Stimulated activated CD4-positive, alpha-beta T cell treated with anti-CD3 and anti-CD28 coated beads, TNF-alpha, amount 100 ng/mL, for 4 hours (primary cell): ENCODE results near the gene PPP6R2.

Experiments
- DNase-seq, 3 experiments: peaks; one replicate each; pipeline ENCODE4 v3.0.0-alpha.2; 2020; ENCODE audit warnings: low read depth in 3 of 3

Gene PPP6R2, protein sequence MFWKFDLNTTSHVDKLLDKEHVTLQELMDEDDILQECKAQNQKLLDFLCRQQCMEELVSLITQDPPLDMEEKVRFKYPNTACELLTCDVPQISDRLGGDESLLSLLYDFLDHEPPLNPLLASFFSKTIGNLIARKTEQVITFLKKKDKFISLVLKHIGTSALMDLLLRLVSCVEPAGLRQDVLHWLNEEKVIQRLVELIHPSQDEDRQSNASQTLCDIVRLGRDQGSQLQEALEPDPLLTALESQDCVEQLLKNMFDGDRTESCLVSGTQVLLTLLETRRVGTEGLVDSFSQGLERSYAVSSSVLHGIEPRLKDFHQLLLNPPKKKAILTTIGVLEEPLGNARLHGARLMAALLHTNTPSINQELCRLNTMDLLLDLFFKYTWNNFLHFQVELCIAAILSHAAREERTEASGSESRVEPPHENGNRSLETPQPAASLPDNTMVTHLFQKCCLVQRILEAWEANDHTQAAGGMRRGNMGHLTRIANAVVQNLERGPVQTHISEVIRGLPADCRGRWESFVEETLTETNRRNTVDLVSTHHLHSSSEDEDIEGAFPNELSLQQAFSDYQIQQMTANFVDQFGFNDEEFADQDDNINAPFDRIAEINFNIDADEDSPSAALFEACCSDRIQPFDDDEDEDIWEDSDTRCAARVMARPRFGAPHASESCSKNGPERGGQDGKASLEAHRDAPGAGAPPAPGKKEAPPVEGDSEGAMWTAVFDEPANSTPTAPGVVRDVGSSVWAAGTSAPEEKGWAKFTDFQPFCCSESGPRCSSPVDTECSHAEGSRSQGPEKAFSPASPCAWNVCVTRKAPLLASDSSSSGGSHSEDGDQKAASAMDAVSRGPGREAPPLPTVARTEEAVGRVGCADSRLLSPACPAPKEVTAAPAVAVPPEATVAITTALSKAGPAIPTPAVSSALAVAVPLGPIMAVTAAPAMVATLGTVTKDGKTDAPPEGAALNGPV

DNA sequence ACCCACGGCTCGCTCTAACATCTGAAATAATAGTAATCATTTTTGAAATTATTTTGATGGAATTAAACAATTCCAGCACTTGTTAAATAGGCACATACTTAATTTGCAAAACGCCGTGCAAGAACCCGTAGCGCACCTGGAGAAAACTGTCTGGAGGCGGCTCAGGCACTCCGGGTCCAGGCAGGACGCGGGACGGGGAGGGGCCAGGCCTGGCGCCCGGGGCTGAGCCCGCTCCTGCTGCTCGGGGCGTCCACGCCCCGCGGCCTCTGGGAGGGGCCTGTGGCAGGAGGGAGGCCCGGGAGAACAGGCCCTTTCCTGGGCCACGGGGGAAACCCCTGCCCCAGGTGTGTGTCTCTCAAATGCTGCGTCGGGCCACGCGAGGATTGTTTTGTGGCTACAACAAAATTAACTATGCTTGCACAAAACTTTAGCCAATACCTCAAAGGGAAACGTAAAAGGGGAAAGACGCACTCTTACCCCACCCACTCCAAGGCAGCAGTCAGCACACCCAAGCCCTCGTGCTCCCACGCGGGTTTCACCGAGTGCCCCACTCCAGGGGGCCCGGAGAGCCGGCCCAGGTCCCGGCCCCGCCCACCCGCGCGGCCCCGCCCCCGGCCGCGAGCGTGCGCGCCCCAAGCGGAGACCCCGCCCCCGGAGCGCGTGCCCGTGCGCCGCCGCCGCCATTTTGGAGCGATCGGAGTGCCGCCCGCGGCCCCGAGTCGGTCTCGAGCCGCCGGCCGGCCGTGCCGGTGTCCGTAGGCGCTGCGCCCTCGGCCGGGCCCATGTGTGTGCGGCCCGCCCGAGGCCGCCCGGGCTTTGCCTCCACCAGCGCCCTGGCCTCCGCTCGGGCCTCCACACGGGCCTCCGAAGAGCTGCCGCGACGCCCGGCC is at the start of gene PPP6R2:
TSS of gene PPP6R2 (plus strand) at position 677 of the 890 bp plus-strand sequence. CDS start 50,582 bp downstream, outside the sequence.
- DNase-seq = peak; percentile 84 to 95 (median 87)

DNA sequence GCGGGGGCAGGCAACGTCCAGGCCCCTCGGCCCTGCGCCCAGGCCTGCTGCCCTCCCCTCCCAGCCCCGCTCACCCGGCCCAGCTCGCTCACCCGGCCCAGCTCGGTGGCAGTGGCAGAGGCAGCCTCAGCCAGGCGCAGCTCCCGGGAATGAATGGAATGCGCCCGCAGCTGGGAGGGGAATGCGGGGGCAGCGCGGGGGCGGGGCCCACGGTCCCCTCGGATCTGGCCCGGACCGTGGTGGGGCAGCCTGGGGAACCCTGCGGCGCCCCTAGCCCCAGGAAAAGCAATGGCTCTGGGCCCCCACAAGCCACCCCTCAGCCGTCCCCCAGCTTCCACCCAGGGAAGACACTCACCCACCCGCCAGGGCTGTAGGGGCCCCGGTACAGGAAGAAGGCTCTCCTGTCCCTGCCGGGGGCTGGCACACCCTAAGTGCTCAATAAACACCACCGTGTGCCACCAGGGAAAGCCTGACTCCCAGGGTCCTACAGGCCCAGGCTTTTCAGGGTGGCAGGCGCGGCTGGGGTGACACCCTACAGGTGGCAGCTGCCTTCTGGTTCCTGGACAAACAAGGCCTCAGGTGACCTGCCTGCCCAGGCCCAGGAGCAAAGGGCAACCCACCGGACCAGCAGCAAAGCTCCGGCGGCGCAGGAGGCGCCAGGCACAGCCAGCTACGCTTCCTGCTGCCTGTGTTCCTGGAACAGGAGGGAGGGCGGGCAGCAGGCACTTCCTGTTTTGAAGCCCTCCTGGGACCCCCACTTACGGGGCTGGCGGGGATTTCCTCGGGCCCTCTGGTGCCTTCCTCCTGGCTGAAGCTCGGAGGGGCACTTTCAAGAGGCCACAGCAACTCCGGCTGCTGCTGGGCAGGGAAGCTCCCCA is 49.4 kb upstream of the PPP6R2 start:
- DNase-seq = no peak

DNA sequence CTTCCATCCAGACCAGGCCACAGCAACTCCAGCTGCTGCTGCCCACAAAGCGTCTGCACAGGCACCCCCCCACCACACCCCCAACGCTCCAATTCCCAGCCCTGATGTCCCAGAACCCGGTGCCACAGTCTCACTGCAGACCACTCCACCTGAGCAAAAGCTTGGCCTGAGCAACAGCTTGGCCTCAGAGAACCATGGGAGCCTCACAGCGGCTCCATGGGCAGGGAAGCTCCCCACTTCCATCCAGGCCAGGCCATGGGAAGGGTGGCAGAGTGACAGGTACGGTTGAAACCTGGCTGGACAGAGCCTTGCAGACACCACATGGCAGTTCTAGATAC is 48.8 kb upstream of the PPP6R2 start:
- no peak for DNase-seq

DNA sequence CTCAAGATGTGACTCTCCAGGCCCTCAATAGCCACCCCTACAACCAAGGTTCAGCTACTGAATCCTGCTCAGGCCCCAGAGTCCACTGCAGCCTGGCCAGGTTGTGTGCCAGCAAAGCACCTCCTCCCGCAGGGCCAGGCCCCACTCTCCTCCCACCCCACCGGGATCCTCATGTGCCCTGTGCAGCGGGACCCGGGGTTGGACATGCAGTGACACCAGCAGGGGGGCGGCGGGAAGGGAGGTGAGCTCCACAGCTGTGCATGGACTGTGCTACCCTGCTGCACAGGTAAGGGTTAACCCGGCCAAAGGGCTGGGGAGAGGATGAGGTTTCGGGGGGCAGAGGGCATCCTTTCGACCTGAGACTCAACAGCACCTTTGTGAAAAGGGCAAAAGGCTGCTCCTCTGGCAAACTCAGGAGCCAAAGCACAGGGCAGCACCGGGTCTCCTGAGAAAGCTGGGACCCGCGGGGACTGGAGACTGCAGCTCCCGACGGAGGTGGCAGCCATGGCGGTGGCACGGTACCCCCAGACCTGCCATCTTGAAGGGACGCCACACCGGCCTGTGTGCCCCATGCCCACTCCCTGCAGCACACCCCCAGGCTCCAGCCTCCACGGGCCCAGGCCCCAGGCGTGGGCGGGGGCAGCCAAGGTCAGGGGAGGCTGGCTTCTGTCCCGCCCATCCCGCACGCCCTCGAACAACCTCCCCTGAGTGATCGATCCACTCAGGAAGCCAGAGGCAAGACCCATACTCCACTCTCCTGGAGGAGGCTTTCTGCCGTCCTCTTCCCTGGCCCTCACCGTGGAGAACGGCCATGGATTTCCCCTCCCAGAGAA is 46.3 kb upstream of the PPP6R2 start:
- no peak for DNase-seq

DNA sequence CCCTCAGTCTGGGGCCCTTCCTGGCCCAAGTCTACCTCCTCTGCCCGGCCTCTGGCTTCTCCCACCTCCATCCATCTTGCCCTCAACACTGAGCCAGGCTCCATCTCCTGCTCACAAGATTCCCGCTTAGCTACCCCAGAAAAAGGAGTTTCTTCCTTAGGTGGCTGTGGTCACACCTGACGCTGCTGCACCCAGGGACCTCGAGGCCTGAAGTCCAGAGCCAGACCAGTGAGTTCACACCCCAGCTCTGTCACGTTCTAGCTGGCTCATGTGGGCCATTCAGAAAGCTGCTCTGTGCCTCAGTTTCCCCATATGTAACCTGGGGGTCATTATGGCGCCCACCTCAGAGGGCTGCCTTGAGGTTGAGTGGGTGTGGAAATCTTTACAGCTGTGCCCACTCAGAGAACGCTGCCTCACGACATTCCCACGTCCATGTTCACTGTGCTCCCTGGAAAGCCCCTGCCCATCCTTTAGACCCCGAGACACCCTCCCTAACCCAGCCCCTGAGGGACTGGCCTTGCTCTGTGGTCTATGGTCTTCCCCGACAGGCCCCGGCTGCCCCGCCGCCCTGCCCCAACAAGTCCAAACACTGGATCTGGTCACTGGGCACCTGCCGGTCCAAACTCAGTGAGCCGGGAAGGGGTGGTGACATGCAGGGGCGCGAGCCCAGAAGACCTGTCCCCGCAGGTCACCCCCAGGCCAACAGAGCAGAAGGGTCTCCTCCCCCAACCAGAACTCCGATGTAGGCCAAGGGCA is 45.4 kb upstream of the PPP6R2 start:
- DNase-seq = no peak

DNA sequence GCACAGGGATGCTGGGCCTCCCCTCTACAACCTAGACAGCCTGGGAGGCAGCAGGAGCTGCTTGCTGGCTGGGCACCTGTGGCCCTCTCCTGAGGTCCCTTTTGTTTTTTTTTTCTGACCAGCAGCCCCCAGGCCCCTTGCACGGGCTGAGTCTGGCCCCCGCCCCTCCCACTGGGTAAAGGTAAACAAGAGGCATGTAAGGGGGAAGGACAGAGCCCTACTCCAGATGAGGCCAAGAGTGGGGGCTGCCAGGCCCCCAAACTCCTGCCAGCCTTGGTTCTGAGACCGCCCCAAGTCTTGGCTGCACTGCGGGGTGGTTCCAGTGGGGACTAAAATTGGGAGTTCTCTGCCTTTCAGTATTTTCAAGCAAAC is 44.9 kb upstream of the PPP6R2 start:
- DNase-seq = no peak

DNA sequence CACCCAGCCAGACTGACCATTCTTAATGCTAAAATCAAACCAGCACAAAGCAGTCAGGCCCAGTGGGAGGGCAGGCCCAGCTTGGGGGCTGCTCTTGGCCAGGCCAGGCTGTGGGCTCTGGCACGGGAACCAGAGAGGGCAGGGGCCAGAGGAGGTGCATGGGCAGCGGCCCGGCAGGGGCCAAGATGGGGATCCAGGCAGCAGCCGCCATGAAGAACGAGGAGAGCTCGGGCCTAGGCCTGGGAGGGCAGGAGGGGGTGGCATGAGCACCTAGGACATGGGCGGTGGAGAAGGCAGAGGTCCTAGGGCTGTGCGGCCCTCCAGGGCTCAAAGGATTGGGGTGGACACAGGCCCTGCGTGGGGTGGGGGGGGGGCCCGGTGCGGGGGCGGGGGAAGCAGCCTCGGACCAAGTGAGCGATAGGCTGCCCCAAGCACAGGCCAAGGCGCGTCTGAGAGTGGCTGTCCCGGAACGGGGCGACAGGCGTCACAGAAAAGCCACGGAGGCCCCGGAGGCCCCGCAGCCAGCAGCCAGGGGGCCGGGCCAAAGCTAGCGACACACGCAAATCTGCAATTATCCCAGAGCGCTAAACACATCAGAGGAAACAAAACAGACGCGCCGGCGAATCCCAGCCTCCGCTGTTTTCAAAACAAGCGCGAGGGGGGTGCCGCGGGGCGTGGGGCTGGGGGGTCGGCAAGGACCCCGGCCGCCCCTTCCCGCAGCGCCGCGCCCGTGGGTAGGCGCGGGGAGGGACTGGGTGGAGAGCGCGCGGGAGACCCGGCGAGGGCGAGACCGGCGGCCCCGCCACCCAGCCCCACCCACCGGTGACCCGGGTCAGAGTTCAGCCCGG is 44.0 kb upstream of the PPP6R2 start:
- DNase-seq = no peak

DNA sequence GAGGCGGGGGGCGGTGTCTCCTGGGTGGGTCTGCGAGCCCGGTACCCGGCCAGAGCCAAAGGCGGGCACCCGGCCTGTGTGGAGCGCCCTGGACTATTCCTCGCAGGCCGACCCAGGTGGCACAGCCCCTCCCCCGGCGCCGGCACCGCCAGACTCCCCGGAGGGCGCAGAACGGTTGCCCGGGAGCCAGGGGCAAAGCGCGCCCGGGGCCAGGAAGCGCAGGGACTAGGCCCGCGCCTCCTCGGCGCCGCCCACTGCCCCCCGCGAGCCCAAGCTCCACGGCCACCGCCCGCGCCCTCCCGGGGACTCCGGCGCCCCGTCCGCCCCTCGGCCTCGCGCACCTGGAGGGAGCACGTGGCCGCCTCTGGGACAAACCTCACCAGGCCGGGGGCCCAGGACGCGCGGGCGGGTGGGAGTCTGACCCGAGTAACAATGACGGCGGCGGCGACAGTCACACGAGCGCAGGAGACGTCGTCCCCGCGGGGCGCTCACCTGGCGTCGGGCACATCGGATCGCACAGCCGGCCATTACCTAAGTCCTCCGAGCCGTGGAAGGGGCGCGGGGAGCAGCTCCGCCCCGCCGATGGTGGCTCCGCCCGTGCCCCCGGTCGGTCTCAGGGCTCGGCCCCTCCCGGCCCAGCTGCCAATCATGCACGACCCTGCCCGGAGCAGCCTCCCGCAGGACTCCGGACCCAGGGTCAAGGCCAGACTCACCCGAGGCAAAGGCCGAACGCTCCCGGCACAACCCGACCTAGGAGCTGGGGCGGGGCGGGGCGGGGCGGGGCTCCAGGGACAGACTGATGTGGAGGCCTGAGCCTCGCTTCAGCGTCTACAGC is 43.1 kb upstream of the PPP6R2 start:
- DNase-seq = no peak

DNA sequence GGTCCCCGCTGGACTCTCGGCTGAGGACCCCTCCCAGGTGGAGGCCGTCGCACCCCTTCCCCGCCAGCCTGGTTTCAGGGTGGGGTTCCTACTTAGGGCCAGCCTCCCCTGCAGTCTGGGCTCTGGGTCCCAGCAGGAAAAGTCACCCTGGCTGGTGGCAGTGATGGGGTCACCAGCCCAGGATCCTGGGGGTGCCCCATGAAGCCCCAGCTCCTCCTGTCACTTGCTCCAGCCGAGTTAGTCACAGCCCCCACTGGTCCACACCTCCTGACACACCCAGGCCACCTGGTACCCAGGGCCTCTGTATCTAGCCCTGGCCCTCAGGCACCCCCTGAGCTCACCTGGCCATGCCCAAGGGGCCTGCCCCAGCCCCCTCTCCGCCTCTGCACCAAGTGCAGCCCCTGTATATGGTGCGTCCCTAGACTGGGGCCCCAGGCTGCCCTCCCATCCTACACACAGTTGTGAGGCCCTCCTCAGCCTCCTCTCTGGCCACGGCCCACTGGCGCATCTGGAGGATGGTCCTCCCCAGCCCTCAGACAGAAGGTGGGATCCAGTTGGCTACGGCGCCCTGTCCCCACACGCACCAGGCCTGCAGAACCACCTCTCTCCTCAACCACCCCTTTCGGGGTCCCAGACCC is 42.4 kb upstream of the PPP6R2 start:
- no peak for DNase-seq

DNA sequence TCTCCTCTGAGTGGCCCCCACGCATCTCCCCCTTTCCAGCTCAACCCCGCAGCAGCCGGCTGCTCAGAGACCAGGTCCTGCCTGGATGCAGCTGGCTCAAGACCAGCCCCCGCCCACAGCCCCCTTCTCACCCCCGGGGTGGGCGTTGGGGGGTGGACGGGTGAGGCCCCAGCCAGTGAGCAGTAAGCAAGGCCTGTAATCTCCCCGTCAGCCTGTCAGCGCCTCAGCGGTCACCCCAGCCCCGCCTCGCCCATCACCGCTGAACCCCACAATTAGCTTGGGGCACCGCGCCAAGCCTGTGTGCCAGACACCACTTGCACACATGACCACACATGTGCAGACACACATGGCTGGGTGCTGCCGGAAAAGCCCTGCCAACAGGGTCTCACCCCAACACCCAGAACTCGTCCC is 41.5 kb upstream of the PPP6R2 start:
- DNase-seq = no peak

DNA sequence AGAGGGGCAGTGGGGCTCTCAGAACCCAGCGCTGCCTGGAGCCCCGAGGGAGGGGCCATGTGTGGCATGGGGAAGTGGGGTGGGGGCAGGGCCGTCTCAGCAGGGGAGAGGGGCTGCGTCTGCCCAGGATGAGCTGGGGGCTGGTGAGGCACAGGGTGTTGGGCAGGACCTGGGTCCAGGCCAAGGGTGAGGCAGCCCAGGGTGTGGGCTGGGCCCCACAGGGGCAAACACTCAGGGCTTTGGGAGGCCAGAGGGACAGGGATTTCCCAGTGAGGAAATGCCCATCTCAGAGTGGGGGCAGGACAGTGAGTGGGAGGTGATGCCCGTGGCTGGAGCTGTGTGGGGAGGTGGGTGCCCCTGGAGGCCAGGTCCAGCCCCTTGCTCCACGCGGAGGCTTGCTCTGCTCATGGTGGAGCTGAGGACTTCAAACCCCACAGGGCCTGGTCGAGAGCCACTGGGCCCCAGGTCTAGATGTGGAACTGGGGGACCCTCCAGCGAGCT is 41.0 kb upstream of the PPP6R2 start:
- no peak for DNase-seq

DNA sequence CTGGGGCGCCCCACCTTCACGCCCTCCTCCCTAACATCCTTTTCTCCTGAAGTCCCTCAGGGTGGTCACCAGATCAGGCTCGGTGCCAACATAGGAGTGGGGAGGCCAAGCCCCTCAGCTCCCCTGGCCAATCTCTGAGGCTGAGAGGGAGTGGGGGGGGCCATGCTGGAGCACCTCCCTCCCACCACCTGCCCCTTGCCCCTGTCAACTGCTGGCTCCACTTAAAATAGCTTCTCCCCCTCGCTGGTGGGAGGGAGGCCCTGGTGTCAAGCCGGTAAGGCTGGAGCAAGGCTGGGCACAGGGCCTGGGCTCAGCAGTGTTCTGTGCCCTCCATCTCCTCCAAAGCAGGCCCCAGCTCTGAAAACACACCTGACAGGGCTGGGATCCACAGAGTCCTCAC is 40.6 kb upstream of the PPP6R2 start:
- DNase-seq = no peak

DNA sequence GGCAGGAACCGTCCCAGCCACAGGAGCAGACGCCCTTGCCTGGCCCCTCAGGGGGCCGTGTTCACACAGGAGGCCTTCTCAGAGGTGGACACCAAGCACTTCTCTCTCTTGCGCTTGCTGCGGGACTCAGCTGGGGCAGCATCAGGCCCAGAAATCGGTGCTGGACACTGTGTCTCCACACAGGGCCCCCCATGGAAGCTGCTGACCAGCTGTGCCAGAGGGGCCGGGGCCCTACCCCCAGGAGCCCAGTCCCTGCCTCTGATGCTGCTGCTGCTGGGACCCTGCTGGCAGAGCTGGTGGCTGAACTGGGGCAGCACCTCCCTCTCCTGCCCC is 39.6 kb upstream of the PPP6R2 start:
- DNase-seq = no peak

DNA sequence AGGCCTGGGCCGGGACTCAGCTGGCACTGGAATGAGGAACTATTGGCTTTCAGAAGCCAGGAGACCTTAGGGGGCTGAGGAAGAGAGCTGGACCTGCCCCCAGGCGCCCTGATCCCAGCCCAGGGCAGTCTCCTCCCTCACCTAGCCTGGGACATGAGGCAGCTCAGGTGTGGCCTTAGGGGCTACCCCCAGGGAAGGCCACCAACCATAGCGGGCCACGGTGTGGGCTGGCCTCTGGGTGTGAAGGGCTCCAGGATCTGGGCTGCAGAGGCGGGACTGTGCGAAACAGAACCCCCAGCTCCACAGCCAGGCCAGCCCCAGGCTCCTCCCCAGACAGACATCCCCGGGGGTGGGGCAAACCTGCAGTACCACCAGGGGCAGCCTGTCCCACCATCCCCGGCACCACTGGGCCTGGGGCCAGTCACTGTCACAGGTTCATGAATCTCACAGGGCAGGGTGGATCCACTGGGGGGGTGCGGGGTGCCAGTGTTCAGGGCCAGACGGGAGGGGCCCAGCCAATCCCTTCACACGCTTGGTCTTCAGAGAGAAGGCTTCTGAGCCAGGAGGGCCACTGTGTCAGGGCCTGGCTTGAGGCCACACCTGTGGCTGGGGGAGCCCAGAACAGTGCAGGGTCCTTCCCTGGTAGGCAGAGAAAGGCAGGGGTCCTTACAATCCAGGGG is 39.1 kb upstream of the PPP6R2 start:
- DNase-seq = no peak

DNA sequence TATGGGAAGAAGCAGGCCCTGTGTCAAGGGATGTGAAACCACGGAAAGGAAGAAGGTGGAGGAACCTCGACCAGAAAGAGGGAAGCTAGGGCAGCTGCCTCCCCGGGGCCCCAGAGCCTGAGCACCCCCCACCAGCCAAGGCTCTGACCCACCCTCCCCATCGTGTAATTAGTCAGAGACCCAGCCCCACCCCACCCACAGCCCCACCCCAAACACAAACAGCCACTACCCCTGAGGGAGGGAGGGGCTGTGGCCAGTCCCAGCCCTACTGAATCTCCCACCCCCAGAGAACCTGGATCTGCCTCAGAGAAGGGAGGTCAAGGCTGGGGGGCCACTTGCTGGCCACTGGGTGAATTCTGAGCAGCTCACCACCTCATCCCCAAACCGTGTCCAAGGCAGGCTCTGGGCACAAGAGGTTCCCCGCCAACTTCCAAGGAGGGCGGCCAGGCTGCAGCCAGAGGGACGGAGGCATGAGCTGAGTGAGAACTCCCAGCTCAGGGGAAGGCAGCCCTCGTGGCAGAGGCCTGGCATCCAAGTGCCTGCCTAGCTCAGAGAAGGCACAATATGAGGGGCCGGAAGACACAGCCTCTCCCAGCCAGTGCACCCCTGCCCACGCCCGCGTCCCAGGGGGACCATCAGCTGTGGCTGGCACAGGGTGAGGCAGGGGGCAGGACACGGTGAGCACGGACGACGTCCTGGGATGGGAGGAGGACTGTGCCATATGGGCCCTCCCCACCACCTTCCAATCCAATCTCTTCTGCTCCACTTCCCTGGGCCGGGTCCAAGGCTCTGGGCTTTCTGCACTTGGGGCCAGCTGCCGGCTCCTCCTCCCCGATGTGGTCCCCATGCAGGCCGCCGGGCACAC is 38.4 kb upstream of the PPP6R2 start:
- DNase-seq = no peak
